DND-41 (cell line): Measurements from ENCODE around the gene DGKI.

ENCODE experiments used
- ATAC-seq: fragments of 200-7000 bp; cut with Tn5 transposase; 3 replicates; pipeline ENCODE4 v1.9.1; 2021; ENCODE audit warnings: low read depth; ENCODE audit not compliant: insufficient read depth
- DNase-seq: peaks from one replicate; pipeline ENCODE4 v3.0.0-alpha.2; 2020
- H2AFZ ChIP-seq: 2 replicates; pipeline ENCODE4 v1.6.0; 2012; ENCODE audit warnings: low read depth, low read length
- H3K27ac ChIP-seq: 2 replicates; pipeline ENCODE4 v1.5.1; 2012; ENCODE audit warnings: low read length, inconsistent platforms
- H3K27me3 ChIP-seq: fragments of 200-600 bp; sonication (generic); 2 replicates; pipeline ENCODE4 v1.6.0; 2012; ENCODE audit warnings: low read length, mild to moderate bottlenecking, inconsistent platforms; ENCODE audit not compliant: insufficient read depth, poor library complexity
- H3K36me3 ChIP-seq: 2 replicates; pipeline ENCODE4 v1.5.1; 2012; ENCODE audit warnings: low read length, inconsistent platforms; ENCODE audit not compliant: insufficient read depth
- H3K4me1 ChIP-seq: 2 replicates; pipeline ENCODE4 v1.5.1; 2012; ENCODE audit warnings: mild to moderate bottlenecking, low read length; ENCODE audit not compliant: insufficient read depth
- H3K4me2 ChIP-seq: 2 replicates; pipeline ENCODE4 v1.6.0; 2012; ENCODE audit warnings: mild to moderate bottlenecking, moderate library complexity, low read length, inconsistent platforms; ENCODE audit not compliant: insufficient read depth
- H3K4me3 ChIP-seq, 2 experiments: fragments of 200-600 bp in 1 of 2; shearing (Covaris generic) in 1 of 2; 2 replicates each; pipeline ENCODE4 v1.5.1; 2012 to 2016; ENCODE audit warnings: inconsistent platforms in 2 of 2, low read length in 2 of 2, mild to moderate bottlenecking in 2 of 2, low read depth in 1 of 2, moderate library complexity in 1 of 2
- H3K79me2 ChIP-seq: 2 replicates; pipeline ENCODE4 v1.6.0; 2012; ENCODE audit warnings: low read length, inconsistent platforms; ENCODE audit not compliant: insufficient read depth
- H3K9ac ChIP-seq: 2 replicates; pipeline ENCODE4 v1.6.0; 2012; ENCODE audit warnings: low read depth, mild to moderate bottlenecking, inconsistent platforms, low read length, moderate library complexity
- H3K9me3 ChIP-seq: 2 replicates; pipeline ENCODE4 v1.5.1; 2012; ENCODE audit warnings: low read length, moderate library complexity, mild to moderate bottlenecking, inconsistent platforms; ENCODE audit not compliant: insufficient read depth, severe bottlenecking
- H4K20me1 ChIP-seq: 2 replicates; pipeline ENCODE4 v1.6.0; 2012; ENCODE audit warnings: low read length; ENCODE audit not compliant: insufficient read depth
- CTCF ChIP-seq: IDR thresholded peaks from 2 replicates; pipeline ENCODE4 v1.5.1; 2012; ENCODE audit warnings: borderline replicate concordance, low read length, moderate library complexity, mild to moderate bottlenecking; ENCODE audit not compliant: poor library complexity, severe bottlenecking; ENCODE audit errors: extremely low read depth
- EZH2 ChIP-seq: IDR thresholded peaks from 3 replicates; pipeline ENCODE4 v1.6.1; 2012; ENCODE audit warnings: borderline replicate concordance, low read depth, mild to moderate bottlenecking, moderate library complexity, low read length, inconsistent platforms; ENCODE audit not compliant: severe bottlenecking

Gene DGKI

GRCh38 chr7:137694405-137694804 lies 152.4 kb downstream of the DGKI start:
- ATAC-seq (no peak), DNase-seq (no peak)
- H4K20me1 ChIP-seq = no peaks in the 10 kb centered on the region
- H2AFZ ChIP-seq = no peak overlapping the region
- H3K27me3 ChIP-seq = no peaks in the 10 kb centered on the region
- H3K4me2 ChIP-seq = no peak overlapping the region
- H3K9ac ChIP-seq = no peak overlapping the region
- H3K4me1 ChIP-seq = no peaks in the 10 kb centered on the region
- no peak overlapping the region for H3K27ac ChIP-seq
- TF ChIP-seq CTCF = no peak
- no peak for TF ChIP-seq EZH2
- H3K36me3 ChIP-seq = no peaks in the 10 kb centered on the region
- H3K79me2 ChIP-seq = no peaks in the 10 kb centered on the region
- no peak overlapping the region for H3K4me3 ChIP-seq
- no peaks in the 10 kb centered on the region for H3K9me3 ChIP-seq

GRCh38 chr7:137692399-137692798 lies 154.4 kb downstream of the DGKI start:
- Histone ChIP-seq H3K27ac (no peak overlapping the region), H3K9ac (no peak overlapping the region), H3K9me3 (no peaks in the 10 kb centered on the region), H3K4me2 (no peak overlapping the region), H3K27me3 (no peaks in the 10 kb centered on the region), H3K4me3 (no peak overlapping the region), H3K4me1 (no peaks in the 10 kb centered on the region), H3K36me3 (no peaks in the 10 kb centered on the region), H4K20me1 (no peaks in the 10 kb centered on the region), H3K79me2 (no peaks in the 10 kb centered on the region), H2AFZ (no peak overlapping the region)
- TF ChIP-seq EZH2 (no peak), CTCF (no peak)
- DNase-seq = no peak
- ATAC-seq = no peak

GRCh38 chr7:137691566-137691965 lies 155.2 kb downstream of the DGKI start:
- H3K9me3 ChIP-seq = no peaks in the 10 kb centered on the region
- no peak overlapping the region for H3K27ac ChIP-seq
- no peaks in the 10 kb centered on the region for H3K27me3 ChIP-seq
- no peak overlapping the region for H3K9ac ChIP-seq
- H2AFZ ChIP-seq = no peak overlapping the region
- TF ChIP-seq EZH2 = no peak
- TF ChIP-seq CTCF = no peak
- H3K79me2 ChIP-seq = no peaks in the 10 kb centered on the region
- no peak overlapping the region for H3K4me2 ChIP-seq
- no peaks in the 10 kb centered on the region for H3K4me1 ChIP-seq
- ATAC-seq (no peak), DNase-seq (no peak)
- no peaks in the 10 kb centered on the region for H3K36me3 ChIP-seq
- H3K4me3 ChIP-seq = no peak overlapping the region
- H4K20me1 ChIP-seq = no peaks in the 10 kb centered on the region

- peaks cover 4% of the 10 kb centered on the region for H3K27me3 ChIP-seq
- H4K20me1 ChIP-seq = no peaks in the 10 kb centered on the region
- H3K4me1 ChIP-seq = no peaks in the 10 kb centered on the region
- H3K27ac ChIP-seq = no peak overlapping the region
- H3K9ac ChIP-seq = no peak overlapping the region
- no peaks in the 10 kb centered on the region for H3K9me3 ChIP-seq
- no peak overlapping the region for H3K4me3 ChIP-seq
- DNase-seq (no peak), ATAC-seq (no peak)
- no peak overlapping the region for H2AFZ ChIP-seq
- no peaks in the 10 kb centered on the region for H3K36me3 ChIP-seq
- no peak overlapping the region for H3K4me2 ChIP-seq
- H3K79me2 ChIP-seq = no peaks in the 10 kb centered on the region
- TF ChIP-seq CTCF (no peak), EZH2 (no peak)
Observed at GRCh38 chr7:137690635-137691034, 156.1 kb downstream of the DGKI start.
